Hematopoietic multipotent progenitor cell treated with erythropoietin and hydrocortisone succinate and interleukin-3 and kit ligand, for 8 days (in vitro differentiated cells): Measurements from ENCODE around the gene SIGLEC9.

Experiments used
- DNase-seq: peaks from one replicate; pipeline ENCODE4 v3.0.0-alpha.2; 2015

The SIGLEC9 gene

DNA sequence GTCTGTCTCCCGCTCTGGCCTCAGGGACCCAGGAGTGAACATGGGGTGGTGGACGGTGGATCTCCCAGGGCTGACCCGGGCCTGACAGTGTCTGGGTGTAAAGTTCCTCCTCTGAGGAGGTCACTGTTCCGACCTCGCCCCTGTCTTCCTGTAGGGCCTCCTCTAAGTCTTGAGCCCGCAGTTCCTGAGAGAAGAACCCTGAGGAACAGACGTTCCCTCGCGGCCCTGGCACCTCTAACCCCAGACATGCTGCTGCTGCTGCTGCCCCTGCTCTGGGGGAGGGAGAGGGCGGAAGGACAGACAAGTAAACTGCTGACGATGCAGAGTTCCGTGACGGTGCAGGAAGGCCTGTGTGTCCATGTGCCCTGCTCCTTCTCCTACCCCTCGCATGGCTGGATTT lies at the start of gene SIGLEC9:
TSS of gene SIGLEC9 (plus strand) at position 178 of the 400 bp plus-strand sequence. CDS start at position 247, 69 bp downstream.
- no peak for DNase-seq

- DNase-seq: no peak
Measured at GRCh38 chr19:51075998-51076397, 48.7 kb upstream of the SIGLEC9 start.

- DNase-seq: no peak
Measured at GRCh38 chr19:51076631-51077213, 48.0 kb upstream of the SIGLEC9 start.

DNA sequence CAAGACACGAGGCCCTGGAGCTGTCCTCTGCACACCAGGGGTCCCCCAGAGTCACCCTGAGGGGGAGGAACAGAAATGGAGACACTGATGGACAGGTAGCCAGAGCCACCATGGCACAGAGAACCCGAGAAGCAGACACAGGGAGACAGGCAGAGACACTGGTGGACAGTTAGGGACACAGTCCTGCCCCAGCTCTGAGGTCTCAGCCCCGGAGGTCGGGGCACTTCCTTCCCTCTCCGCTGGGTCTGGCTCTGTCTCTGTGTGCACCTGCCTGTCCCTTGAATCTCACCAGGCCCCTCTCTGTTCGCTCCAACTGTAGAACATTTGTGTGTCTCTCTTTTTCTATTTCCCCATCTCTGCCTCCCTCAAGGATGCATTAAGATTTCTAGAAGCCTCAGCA lies 46.6 kb upstream of the SIGLEC9 start:
- no peak for DNase-seq

DNA sequence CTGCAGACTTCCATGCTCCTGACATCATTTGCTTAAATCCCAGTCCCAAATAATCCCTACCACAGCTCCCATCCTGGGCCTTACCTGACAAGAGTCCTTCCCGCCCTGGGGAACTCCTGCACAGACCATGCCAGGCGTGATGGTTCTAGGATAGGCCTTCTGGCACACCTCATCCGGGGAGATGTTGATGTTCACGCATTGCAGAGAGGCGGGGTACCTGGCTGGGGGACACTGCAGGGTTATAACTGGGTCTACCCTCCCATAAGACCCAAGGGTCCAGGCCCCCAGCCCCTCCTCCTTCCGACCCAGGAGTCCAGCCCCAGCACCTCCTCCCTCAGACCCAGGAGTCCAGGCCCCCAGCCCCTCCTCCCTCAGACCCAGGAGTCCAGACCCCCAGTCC lies 46.0 kb upstream of the SIGLEC9 start:
- DNase-seq: no peak

DNA sequence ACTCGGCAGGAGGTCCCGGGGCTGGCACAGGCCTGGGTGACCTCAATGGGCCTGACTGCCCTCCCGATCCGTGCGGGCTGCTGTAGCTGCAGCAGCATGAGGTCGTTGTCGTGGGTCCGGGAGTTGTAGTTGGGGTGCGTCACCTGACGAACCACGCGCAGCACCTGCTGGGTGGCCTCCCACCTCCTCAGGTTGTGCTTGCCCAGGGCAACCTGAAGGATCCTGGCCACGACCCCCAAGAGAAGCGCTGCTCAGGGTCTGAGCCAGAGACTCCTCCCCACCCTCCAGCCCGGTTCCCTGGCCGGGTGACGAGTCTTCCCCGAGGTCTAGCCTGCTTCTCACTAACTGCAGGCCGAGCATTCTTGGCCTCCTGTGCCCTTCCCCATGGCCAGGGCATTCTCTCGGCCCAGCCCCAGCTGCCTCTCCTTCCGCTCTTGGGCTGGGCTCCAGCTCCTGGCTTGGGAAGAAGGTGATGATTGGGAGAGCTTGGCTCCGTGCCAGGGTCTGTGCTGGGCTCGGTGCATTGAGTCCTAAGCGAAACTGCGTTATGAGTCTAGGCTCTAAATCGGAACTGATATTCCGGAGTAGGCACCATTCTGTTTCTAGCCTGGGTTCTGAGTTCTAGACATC lies 45.1 kb upstream of the SIGLEC9 start:
- no peak for DNase-seq

GRCh38 chr19:51081476-51081875 lies 43.2 kb upstream of the SIGLEC9 start:
- no peak for DNase-seq

DNA sequence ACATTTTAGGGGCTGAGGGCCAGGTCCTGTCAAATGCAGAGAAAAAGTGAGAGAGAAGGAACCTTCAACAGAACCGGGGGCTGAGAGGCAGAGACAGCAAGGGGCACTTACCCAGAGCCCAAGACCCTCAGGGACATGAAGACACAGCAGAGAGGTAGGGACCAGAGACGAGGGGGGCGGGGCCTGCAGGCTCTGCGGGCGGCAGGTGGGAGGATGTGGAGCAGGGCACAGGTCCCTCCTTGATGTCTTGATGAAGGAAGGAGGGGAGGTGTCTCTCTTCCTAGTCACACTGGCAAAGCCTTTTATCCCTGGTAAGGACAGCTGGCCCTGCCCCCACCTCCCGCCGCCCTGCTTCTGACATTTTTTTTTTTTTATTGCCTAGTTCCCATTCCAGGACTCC lies 42.1 kb upstream of the SIGLEC9 start, which contains the start of gene KLK14:
TSS of gene KLK14 (minus strand) at position 277 of the 400 bp plus-strand sequence. CDS start at position 4, 273 bp downstream.
- no peak for DNase-seq

DNA sequence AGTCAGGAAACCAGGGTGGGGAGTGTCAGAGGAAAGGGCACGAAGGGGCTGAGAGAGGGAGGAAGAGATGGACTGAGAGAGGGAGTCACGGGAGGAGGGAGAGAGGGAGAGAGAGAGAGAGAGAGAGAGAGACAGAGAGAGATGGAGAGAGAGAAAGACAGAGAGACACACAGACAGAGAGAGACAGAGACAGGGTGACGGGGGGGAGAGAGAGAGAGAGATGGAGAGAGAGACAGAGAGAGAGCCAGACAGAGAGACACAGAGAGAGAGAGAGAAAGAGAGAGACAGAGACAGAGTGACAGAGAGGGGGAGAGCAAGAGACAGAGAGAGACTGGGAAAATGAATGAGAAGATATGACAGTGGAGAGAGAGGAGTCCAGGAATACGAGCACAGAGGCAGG lies 41.5 kb upstream of the SIGLEC9 start:
- DNase-seq: no peak

- no peak for DNase-seq
Measured at GRCh38 chr19:51083783-51084182, 40.9 kb upstream of the SIGLEC9 start.

DNA sequence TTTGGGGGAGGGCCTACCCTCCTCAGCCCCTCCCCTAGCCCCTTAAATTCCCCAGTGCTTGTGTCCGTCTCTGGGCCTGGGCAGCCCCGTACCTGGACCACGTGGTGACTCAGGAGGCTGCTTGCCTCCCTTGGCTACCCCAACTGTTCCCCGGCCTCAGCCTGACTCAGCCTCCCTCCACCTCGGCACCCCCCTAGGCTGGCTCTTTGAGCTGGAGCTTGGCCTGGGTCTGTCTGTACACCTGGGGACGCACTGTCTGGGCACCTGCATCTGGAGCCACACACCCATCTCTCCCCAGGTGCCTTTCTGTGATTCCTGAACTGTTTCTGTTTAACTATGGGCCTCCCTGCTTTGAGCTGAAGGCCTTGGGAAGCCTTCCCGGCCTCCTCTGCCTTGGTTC lies 40.2 kb upstream of the SIGLEC9 start:
- no peak for DNase-seq

DNA sequence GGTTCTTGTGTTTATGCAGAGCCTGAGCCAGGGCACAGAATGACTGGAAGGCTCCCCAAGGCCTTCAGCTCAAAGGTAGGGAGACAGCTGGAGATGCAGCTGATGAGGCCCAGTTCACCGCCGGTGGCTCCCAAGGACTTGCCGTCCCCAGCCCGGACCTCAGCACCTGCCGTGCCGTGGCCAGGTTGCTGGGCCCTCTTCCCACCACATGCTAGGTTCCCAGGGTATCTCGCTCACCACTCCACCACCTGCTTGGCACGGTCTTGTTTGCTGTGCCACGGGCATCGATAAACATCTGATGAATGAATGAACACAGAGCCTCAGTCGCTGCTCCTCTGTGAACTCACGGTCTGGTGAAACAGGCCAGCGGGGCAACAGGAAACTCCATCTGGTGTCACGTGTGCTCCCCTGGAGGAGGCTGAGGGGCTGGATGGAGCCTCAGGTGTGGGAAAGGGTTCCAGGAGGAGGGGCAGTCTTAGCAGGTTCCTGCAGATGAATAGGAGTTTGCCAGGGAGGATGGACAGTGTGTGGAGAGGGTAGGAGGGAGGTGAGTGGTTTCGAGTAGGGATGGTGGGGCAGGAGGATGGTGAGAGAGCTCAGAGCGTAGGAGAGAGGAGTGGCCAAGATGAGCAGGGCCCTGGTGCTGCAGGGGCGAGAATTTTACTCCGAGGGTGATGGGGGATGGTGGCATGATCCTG lies 38.4 kb upstream of the SIGLEC9 start:
- no peak for DNase-seq

GRCh38 chr19:51089786-51090185 lies 34.9 kb upstream of the SIGLEC9 start:
- no peak for DNase-seq

- no peak for DNase-seq
Measured at GRCh38 chr19:51090471-51090870, 34.2 kb upstream of the SIGLEC9 start.

GRCh38 chr19:51091126-51091525 lies 33.6 kb upstream of the SIGLEC9 start:
- no peak for DNase-seq

- DNase-seq: no peak
Measured at GRCh38 chr19:51091895-51092873, 32.5 kb upstream of the SIGLEC9 start.

DNA sequence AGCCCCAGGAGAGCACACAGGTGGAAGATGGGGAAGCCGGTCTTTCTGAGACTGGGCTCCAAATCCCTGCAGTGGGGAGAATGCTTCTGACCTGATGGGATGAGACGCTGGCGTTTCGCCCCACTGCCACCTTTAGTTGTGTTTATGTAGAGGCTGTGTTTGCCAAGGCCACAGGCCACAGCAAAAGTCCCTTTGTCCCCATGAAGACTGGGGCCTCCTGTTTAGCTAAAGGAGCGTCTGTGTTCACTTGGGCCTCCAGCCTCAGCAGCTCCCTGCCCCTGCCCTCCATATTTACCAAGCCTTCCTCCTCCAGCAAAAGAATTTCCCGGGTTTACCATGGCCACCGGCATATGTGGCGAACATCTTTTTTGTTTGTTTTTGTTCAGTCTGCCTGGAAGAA lies 31.6 kb upstream of the SIGLEC9 start:
- no peak for DNase-seq

- no peak for DNase-seq
Measured at GRCh38 chr19:51093510-51094345, 31.0 kb upstream of the SIGLEC9 start.

DNA sequence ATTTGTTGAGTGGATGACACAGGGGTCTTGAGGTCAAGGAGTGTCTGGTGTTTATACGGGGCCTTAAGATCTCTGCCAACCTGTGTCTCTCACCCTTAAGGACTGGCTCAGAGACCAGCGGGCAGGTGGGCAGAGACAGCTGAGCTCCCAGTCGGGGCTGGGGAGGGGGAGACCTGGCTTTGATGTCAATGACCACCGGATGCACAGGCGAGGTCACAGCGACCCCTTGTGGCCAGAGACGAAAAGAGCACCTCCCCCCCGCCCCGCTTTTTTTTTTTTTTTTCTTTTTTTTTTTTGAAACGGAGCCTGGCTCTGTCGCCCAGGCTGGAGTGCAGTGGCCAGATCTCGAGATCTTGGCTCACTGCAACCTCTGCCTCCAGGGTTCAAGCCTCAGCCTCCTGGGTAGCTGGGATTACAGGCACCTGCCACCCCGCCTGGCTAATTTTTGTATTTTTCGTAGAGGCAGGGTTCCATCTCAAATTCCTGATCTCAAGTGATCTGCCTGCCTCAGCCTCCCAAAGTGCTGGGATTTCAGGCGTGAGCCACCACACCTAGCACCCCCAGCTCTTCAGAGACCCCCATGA lies 29.9 kb upstream of the SIGLEC9 start:
- DNase-seq: peak; percentile 25

DNA sequence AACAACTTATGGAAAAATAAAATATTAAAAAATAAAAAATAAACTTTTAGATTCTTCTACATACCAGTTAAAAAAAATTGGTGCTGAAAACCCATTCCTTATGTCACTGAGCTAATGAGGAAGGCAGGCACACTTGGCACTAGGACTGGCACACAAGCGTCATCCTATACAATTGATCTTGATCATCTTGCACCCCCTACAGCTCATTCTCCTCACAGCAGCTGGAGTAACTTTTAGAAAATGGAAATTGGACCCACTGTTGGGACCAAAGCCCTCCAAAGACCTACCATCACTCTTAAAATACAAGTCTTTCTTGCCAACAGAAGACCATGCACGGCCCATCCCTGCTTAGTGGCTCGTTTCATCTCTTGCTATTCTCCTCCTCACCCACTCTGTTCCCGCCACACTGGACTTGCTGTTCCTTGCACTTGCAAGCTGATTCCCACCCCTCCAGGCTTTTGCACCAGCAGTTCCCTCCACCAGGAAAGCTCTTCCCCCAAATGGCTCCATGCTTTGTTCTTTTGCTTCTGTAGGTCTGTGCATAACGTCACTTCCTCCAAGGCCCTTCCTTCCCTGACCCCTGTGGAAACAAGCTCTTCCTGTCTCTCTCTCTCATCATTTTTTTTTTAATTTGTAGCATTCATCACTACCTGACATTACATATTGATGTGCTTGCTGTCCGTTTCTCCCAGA lies 28.1 kb upstream of the SIGLEC9 start:
- DNase-seq: peak; percentile 30

DNA sequence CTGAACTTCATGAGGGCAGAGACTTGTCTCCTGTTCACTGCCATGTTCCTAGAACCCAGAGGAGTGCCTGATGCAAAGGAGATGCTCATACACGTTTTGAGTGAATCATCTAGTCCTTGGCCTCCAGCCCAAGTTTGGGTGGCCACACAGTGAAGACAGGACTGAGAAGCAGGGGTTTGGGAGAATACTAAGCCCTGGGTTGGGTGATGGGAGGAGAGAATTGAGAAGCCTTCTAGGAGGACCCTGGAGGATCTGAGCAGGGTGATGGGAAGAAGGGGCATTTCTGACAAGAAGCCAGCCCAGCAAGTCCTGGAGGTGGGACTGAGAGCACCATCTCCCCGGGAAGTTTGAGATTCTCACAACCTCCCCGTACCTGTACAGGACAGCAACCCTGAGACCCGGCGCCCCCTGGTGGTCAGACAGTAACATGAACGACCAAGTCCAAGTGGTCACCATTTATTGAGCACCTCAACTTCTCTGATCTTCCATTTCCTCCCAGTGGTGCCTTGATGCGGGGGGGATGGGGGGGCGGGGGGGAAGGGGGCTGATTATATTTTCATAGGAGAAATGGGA lies 27.5 kb upstream of the SIGLEC9 start:
- DNase-seq: peak; percentile 56
